ENCODE results near the gene BCAN. TPM values are rescaled to one million over a fixed set of nuclear protein-coding genes. Genes with fewer than 3 reads are reported as not detected.

Gene BCAN
- total and polyA plus RNA-seq, 2 experiments from 2014 or later, result 0.23 to 0.86 TPM

DNA sequence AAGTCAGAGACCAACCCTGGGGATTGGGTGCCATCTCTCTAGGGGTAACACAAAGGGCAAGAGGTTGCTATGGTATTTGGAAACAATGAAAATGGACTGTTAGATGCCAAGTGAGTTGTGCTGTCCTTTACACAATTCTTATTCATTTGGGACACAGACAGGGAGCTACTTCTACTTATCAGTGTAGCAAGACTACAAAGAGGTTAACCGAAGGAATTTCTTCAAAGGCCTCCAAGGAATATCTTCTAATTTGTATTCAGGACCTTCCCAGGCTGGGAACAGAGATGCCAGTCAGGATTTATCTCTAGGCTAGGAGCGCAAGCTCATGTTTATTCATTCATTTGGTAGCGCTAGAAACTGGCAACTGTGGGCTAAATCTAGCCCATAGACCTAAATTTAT lies 47.7 kb upstream of the BCAN start:
- TF ChIP-seq, protein P1, sequence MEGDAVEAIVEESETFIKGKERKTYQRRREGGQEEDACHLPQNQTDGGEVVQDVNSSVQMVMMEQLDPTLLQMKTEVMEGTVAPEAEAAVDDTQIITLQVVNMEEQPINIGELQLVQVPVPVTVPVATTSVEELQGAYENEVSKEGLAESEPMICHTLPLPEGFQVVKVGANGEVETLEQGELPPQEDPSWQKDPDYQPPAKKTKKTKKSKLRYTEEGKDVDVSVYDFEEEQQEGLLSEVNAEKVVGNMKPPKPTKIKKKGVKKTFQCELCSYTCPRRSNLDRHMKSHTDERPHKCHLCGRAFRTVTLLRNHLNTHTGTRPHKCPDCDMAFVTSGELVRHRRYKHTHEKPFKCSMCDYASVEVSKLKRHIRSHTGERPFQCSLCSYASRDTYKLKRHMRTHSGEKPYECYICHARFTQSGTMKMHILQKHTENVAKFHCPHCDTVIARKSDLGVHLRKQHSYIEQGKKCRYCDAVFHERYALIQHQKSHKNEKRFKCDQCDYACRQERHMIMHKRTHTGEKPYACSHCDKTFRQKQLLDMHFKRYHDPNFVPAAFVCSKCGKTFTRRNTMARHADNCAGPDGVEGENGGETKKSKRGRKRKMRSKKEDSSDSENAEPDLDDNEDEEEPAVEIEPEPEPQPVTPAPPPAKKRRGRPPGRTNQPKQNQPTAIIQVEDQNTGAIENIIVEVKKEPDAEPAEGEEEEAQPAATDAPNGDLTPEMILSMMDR (IDR thresholded peaks at IDR 0.05; ENCODE audit: low read depth, low read length), result no peak
- Histone ChIP-seq H3K4me1 (ENCODE audit: low read depth) (peaks cover 5% of the 10 kb centered on the region), H3K36me3 (peaks cover 7% of the 10 kb centered on the region), H3K9me3 (ENCODE audit: low read depth) (no peaks in the 10 kb centered on the region), H3K27ac (no peak overlapping the region), H3K27me3 (no peaks in the 10 kb centered on the region), H3K4me3 (no peak overlapping the region)
- DNase-seq (ENCODE audit: low read depth in 1 of 2, low spot score in 1 of 2), result no peak

DNA sequence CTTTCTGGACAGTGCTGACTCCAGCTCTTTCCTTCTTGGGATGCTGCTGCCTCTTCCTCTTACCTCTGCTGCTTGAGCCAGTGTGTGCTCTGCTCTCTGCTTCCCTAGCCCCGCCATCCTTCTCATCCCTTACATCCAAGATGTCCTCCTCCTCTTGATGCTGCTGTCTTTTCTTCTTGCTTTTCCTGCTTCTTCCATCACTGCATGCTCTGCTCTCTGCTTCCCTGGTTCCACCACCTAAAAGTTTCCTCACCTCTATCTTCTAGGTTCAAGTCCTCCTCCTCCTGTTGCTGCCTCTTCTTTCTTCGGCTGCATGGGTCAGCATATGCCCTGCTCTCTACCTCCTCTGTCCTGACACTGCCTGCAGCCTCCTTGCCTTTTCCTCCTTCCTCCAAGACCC lies 46.9 kb upstream of the BCAN start:
- Histone ChIP-seq H3K4me3 (no peak overlapping the region), H3K27ac (no peak overlapping the region), H3K36me3 (peaks cover 7% of the 10 kb centered on the region), H3K27me3 (no peaks in the 10 kb centered on the region), H3K4me1 (ENCODE audit: low read depth) (peaks cover 5% of the 10 kb centered on the region), H3K9me3 (ENCODE audit: low read depth) (no peaks in the 10 kb centered on the region)
- DNase-seq (ENCODE audit: low read depth in 1 of 2, low spot score in 1 of 2), result no peak
- TF ChIP-seq, protein P1 (IDR thresholded peaks at IDR 0.05; ENCODE audit: low read depth, low read length), result no peak

DNA sequence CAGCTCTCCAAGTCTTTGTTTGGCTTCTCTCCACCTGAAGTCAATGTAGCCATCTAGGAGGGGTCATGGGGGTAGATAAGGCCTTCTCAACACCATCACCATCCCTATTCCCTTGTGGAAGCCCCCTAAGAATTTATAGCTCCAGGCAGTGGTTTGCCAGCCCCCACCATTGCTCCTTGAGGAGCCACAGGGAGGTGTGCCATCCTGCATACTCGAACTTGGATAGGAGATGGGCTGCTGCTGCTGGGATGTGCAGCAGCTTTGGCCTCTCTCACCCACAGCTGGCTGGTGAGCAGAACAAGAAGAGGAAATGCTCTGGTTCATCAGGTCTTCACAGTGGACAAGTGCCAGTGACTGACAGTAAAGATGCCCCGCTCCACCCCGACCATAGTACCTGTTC lies 45.5 kb upstream of the BCAN start:
- Histone ChIP-seq H3K27me3 (no peaks in the 10 kb centered on the region), H3K27ac (no peak overlapping the region), H3K4me3 (no peak overlapping the region), H3K4me1 (ENCODE audit: low read depth) (peaks cover 5% of the 10 kb centered on the region), H3K9me3 (ENCODE audit: low read depth) (no peaks in the 10 kb centered on the region), H3K36me3 (peaks cover 7% of the 10 kb centered on the region)
- TF ChIP-seq, protein P1 (IDR thresholded peaks at IDR 0.05; ENCODE audit: low read depth, low read length), result no peak
- DNase-seq (ENCODE audit: low read depth in 1 of 2, low spot score in 1 of 2), result no peak

DNA sequence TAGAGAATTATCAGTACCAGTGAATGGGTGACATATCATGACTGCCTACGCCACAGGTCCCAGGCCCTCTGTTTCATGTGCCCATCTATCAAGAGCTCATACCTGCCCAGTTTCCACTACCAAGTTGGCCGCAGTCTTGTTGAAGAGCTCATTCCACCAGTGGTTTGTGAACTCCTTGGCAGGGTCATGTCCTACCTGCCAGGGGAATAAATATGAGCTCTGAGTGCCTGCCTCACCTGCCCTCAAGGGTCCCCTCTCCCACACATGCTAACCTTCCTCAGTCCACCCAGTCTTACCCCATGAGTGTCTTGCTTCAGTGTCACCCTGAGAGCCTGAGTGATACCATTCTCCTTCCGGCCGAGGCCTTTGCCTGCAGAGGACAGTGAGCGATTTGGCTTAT lies 43.8 kb upstream of the BCAN start:
- TF ChIP-seq, protein P1 (IDR thresholded peaks at IDR 0.05; ENCODE audit: low read depth, low read length), result no peak
- DNase-seq (ENCODE audit: low read depth in 1 of 2, low spot score in 1 of 2), result no peak
- Histone ChIP-seq H3K36me3 (peaks cover 7% of the 10 kb centered on the region), H3K27ac (no peak overlapping the region), H3K4me1 (ENCODE audit: low read depth) (no peaks in the 10 kb centered on the region), H3K9me3 (ENCODE audit: low read depth) (no peaks in the 10 kb centered on the region), H3K4me3 (no peak overlapping the region), H3K27me3 (no peaks in the 10 kb centered on the region)

DNA sequence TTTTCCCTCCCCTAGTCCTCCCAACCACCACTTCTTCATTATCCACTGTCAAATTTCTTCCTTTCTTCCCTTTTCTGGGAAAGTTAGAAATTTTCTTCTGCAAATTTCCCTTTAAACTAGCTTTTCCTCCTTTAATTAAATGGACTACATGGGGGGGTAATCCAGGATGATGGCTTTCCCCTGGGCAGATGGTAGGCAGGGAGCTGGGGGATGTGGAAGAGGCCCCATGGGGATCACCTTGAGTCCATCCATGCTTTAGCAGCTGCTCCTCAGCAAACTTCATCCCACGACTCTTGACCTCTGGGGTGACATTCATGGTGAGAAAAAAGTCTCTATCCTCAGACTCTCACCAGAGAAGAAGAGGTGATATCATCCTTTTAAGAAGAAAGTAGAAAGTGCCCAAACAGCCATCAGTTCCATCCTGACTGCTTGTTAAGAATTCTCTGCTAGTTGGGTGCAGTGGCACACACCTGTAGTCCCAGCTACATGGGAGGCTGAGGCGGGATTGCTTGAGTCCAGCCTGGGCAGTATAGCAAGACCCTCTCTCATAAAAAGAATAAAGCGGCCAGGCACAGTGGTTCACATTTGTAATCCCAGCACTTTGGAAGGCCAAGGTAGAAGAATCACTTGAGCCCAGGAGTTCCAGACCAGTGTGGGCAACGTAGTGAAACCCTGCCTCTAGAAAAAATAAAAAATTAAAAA lies 43.0 kb upstream of the BCAN start:
- Histone ChIP-seq H3K27ac (no peak overlapping the region), H3K4me3 (no peak overlapping the region), H3K9me3 (ENCODE audit: low read depth) (no peaks in the 10 kb centered on the region), H3K36me3 (peaks cover 6% of the 10 kb centered on the region), H3K27me3 (no peaks in the 10 kb centered on the region), H3K4me1 (ENCODE audit: low read depth) (no peaks in the 10 kb centered on the region)
- TF ChIP-seq, protein P1 (IDR thresholded peaks at IDR 0.05; ENCODE audit: low read depth, low read length), result no peak
- DNase-seq (ENCODE audit: low read depth in 1 of 2, low spot score in 1 of 2), result no peak
